ENCODE results near the gene SRRM2.
A peak's percentile ranks its signal among the peaks of the same experiment; 100 is the strongest.

DNA sequence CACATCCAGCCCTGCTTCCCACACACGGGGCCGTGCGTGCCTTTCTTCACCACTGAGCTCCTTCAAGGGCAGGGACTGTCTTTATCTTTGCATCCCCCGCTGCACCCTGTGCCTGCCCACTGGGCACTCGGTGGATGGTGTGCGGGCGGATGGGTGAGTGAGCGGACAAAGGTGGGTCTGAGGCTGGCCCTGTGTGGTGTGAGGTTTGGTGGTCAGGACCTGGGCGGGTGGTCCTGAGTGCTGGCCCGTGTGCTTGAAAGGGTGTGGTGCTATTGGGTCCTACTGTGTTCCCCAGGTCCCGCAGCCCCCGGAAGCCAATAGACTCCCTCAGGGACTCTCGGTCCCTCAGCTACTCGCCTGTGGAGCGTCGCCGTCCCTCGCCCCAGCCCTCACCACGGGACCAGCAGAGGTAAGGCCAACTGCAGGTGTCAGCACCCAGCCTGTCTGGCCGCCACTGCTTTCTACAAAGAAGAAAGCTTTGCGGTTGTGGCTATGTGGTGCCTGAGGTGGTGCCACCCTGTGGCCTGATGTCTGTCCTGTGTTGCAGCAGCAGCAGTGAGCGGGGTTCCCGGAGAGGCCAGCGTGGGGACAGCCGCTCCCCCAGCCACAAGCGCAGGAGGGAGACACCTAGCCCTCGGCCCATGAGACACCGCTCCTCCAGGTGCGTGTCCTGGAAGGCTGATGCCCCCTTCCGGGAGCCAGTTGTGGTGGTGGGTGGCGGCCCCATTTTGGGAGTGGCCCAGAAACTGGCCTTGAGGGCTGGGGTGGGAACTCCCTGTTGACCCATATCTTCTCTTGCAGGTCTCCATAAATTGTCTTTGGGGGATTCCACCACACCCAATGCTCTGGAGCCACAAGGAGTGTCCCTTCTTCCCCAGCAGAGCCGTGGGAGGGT is 17.9 kb downstream of the SRRM2 start:
- TF ChIP-seq ZFX (IDR thresholded peaks at IDR 0.05; ENCODE audit: borderline replicate concordance) (no peak), CTCF (IDR thresholded peaks at IDR 0.05) (peak; percentile 21; the same call in 1 of the 2 replicates)
